PFSK-1 (cell line): Measurements from ENCODE around the gene PROM1.

Source experiments
- FOXP2 ChIP-seq: optimal IDR thresholded peaks from 2 replicates; pipeline ENCODE3; 2011; ENCODE audit warnings: borderline replicate concordance, control low read depth, inconsistent platforms; ENCODE audit not compliant: insufficient read depth; ENCODE audit errors: extremely low read length, extremely low read depth
- POLR2AphosphoS5 ChIP-seq: IDR thresholded peaks from 2 replicates; pipeline ENCODE4 v1.6.1; 2012; ENCODE audit warnings: low read depth, mild to moderate bottlenecking, control low read depth, low read length, moderate library complexity
- REST ChIP-seq, 2 experiments: IDR thresholded peaks; 2 replicates each; pipeline versions ENCODE4 v1.6.1 to v1.8.0; 2011 to 2012; ENCODE audit warnings: low read depth in 2 of 2, low read length in 2 of 2, control low read depth in 1 of 2, inconsistent platforms in 1 of 2, mild to moderate bottlenecking in 1 of 2, moderate library complexity in 1 of 2; ENCODE audit not compliant: insufficient read depth in 1 of 2
- SIN3A ChIP-seq: IDR thresholded peaks from 2 replicates; pipeline ENCODE4 v1.6.1; 2012; ENCODE audit warnings: mild to moderate bottlenecking, low read length, moderate library complexity, borderline replicate concordance; ENCODE audit not compliant: insufficient read depth
- TAF1 ChIP-seq: IDR thresholded peaks from 2 replicates; pipeline ENCODE4 v1.6.1; 2012; ENCODE audit warnings: low read length, control low read depth, borderline replicate concordance; ENCODE audit not compliant: insufficient read depth

The PROM1 gene

DNA sequence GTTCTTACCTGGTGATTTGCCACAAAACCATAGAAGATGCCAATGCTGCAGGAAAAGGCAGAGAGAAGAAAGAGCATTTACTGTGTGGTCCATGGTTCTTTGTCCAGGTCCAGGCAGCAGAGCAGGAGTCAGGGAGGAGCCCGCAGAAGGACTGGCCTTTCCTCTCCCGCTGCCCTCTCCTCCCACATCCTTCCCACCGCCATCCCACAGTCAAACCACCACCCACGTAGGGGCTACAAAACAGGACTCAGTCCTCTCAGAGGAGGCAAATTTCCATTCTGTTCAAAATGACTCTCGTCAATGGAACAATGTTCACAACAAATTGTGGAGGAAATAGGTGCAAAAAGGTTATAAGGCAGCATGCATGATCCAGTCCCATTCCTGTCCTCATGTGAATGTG is 58.6 kb downstream of the PROM1 start:
- no peak for TF ChIP-seq SIN3A
- TF ChIP-seq TAF1 = no peak
- TF ChIP-seq REST (IDR thresholded peaks at IDR 0.05; ENCODE audit: insufficient read depth in 1 of 2, low read depth in 2 of 2, low read length in 2 of 2) = no peak
- TF ChIP-seq FOXP2 = no peak
- no peak for TF ChIP-seq POLR2AphosphoS5

GRCh38 chr4:16023776-16024408 is 59.9 kb downstream of the PROM1 start:
- TF ChIP-seq POLR2AphosphoS5 (no peak), FOXP2 (no peak), SIN3A (no peak), REST (IDR thresholded peaks at IDR 0.05; ENCODE audit: insufficient read depth in 1 of 2, low read depth in 2 of 2, low read length in 2 of 2) (no peak), TAF1 (no peak)

GRCh38 chr4:16021804-16022560 is 61.8 kb downstream of the PROM1 start:
- no peak for TF ChIP-seq TAF1
- TF ChIP-seq POLR2AphosphoS5 = no peak
- TF ChIP-seq FOXP2 = no peak
- no peak for TF ChIP-seq REST (IDR thresholded peaks at IDR 0.05; ENCODE audit: insufficient read depth in 1 of 2, low read depth in 2 of 2, low read length in 2 of 2)

DNA sequence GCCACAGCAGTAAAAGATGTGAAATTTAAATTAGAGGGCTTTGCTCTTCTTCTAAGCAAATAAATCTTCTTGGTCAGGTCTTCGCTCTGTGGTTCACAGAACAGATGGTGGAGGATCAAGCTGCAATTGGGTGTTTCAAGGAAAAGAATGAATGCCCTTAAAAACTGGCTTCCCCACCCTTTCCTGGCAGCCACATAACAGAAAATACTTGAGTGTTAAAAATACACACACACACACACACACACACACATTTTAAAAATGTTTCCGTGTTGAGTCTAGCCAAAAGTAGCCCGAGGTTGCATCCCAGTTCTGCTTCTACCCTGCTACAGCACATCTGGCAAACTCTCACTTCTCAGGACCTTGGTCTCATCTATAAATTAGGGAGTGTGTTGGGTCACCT is 64.2 kb downstream of the PROM1 start:
- TF ChIP-seq POLR2AphosphoS5 = no peak
- no peak for TF ChIP-seq TAF1
- TF ChIP-seq REST (IDR thresholded peaks at IDR 0.05; ENCODE audit: insufficient read depth in 1 of 2, low read depth in 2 of 2, low read length in 2 of 2) = no peak
- no peak for TF ChIP-seq SIN3A
- no peak for TF ChIP-seq FOXP2
